GM12878 (cell line): ENCODE measurements around the gene KCND2. TPM values are rescaled to one million over a fixed set of nuclear protein-coding genes. Genes with fewer than 3 reads are reported as not detected.

ENCODE experiments used
- ATAC-seq: fragments of 200-7000 bp; cut with Tn5 transposase; 3 replicates; pipeline ENCODE4 v1.9.1; 2020; ENCODE audit warnings: mild to moderate bottlenecking, moderate library complexity
- BruUV-seq: library from RNA; stranded (reverse); fragments of 400-500 nt; replicated peaks from 2 replicates; lab custom pipeline; 2021; lab: Mats Ljungman, UMichigan
- CTCF ChIA-PET: fragments of 300-600 bp; sonication (Branson Sonifier 250); formaldehyde crosslinking; extraction: SDS; loops from one replicate; lab custom pipeline; 2021; ENCODE audit warnings: inconsistent platforms; lab: Yijun Ruan, JAX
- POLR2A ChIA-PET: fragments of 350-600 bp; formaldehyde crosslinking; extraction: SDS; loops from one replicate; lab custom pipeline; 2021; ENCODE audit warnings: inconsistent platforms; lab: Charles Lee
- RAD21 ChIA-PET: fragments of 300-600 bp; sonication (Branson Sonifier 250); formaldehyde crosslinking; loops from one replicate; lab custom pipeline; 2023; ENCODE audit warnings: antibody characterized with exemption; ENCODE audit not compliant: unreplicated experiment; lab: Charles Lee
- SMC1A ChIA-PET: fragments of 300-600 bp; sonication (Branson Sonifier 250); formaldehyde crosslinking; loops from one replicate; lab custom pipeline; 2023; ENCODE audit not compliant: unreplicated experiment, uncharacterized antibody; lab: Charles Lee
- DNase-seq: peaks from one replicate; pipeline ENCODE4 v3.0.0-alpha.2; 2011; ENCODE audit warnings: low read depth, low spot score
- FAIRE-seq: peaks from 3 replicates; lab custom pipeline; 2011; peaks lifted over from hg19 to GRCh38; lab: Jason Lieb, UNC
- H2AFZ ChIP-seq: 2 replicates; pipeline ENCODE4 v1.6.0; 2011; ENCODE audit warnings: low read depth, low read length, control low read depth; ENCODE audit not compliant: control insufficient read depth
- H3K27ac ChIP-seq: 2 replicates; pipeline ENCODE4 v1.5.1; 2011; ENCODE audit warnings: control low read depth; ENCODE audit not compliant: control insufficient read depth, insufficient read depth
- H3K27me3 ChIP-seq, 2 experiments: replicated peaks in 1 of 2; 2 replicates each; pipeline versions ENCODE4 v1.6.0 to v1.6.1; 2011; ENCODE audit warnings: low read length in 1 of 2; ENCODE audit not compliant: control insufficient read depth in 2 of 2, insufficient read depth in 2 of 2
- H3K36me3 ChIP-seq, 2 experiments: 2 replicates each; pipeline ENCODE4 v1.5.1; 2011; ENCODE audit warnings: low read length in 1 of 2; ENCODE audit not compliant: control insufficient read depth in 2 of 2, insufficient read depth in 2 of 2
- H3K4me1 ChIP-seq: 2 replicates; pipeline ENCODE4 v1.6.1; 2011; ENCODE audit warnings: mild to moderate bottlenecking, low read length, moderate library complexity, mixed read lengths; ENCODE audit not compliant: control insufficient read depth, insufficient read depth
- H3K4me2 ChIP-seq: 2 replicates; pipeline ENCODE4 v1.6.0; 2011; ENCODE audit warnings: control low read depth; ENCODE audit not compliant: control insufficient read depth, insufficient read depth
- H3K4me3 ChIP-seq: fragments of 200-600 bp; sonication (generic); 2 replicates; pipeline ENCODE4 v1.5.1; 2016
- H3K79me2 ChIP-seq: 2 replicates; pipeline ENCODE4 v1.6.0; 2011; ENCODE audit warnings: low read length; ENCODE audit not compliant: control insufficient read depth, insufficient read depth
- H3K9ac ChIP-seq: 2 replicates; pipeline ENCODE4 v1.8.0; 2011; ENCODE audit warnings: low read length, control low read depth, mixed read lengths; ENCODE audit not compliant: control insufficient read depth, insufficient read depth
- H3K9me3 ChIP-seq: replicated peaks from 3 replicates; pipeline ENCODE4 v1.5.1; 2011; ENCODE audit warnings: mild to moderate bottlenecking, low read length; ENCODE audit not compliant: control insufficient read depth, insufficient read depth
- H4K20me1 ChIP-seq: 2 replicates; pipeline ENCODE4 v1.6.0; 2011; ENCODE audit not compliant: control insufficient read depth, insufficient read depth
- CBX3 ChIP-seq: fragments of 200-600 bp; sonication (generic); IDR thresholded peaks from 2 replicates; pipeline ENCODE4 v1.6.1; 2016; ENCODE audit warnings: low read depth, borderline replicate concordance
- CBX5 ChIP-seq: sonication (generic); IDR thresholded peaks from 2 replicates; pipeline ENCODE4 v1.6.1; 2016; ENCODE audit warnings: low read depth, moderate library complexity, mild to moderate bottlenecking, inconsistent platforms
- CHD2 ChIP-seq: IDR thresholded peaks from 2 replicates; pipeline ENCODE4 v1.6.1; 2011; ENCODE audit warnings: low read depth, low read length, improper control_type of control experiment, borderline replicate concordance
- FOS ChIP-seq: IDR thresholded peaks from 3 replicates; pipeline ENCODE4 v1.6.1; 2011; ENCODE audit warnings: borderline replicate concordance; ENCODE audit not compliant: insufficient read length; ENCODE audit errors: extremely low read depth
- IRF4 ChIP-seq: IDR thresholded peaks from 2 replicates; pipeline ENCODE4 v1.6.1; 2011; ENCODE audit warnings: low read depth, low read length
- MEF2B ChIP-seq: fragments of 450-650 bp; IDR thresholded peaks from 2 replicates; pipeline ENCODE4 v1.6.1; 2018; ENCODE audit warnings: mild to moderate bottlenecking, moderate library complexity; ENCODE audit not compliant: partially characterized antibody, poor library complexity, severe bottlenecking
- MYB ChIP-seq: fragments of 150-350 bp; IDR thresholded peaks from 2 replicates; pipeline ENCODE4 v1.6.1; 2014; ENCODE audit warnings: mild to moderate bottlenecking, low read depth, low read length, borderline replicate concordance
- NFYA ChIP-seq: IDR thresholded peaks from 2 replicates; pipeline ENCODE4 v1.6.1; 2011; ENCODE audit warnings: low read depth, mild to moderate bottlenecking, low read length, improper control_type of control experiment, borderline replicate concordance
- PML ChIP-seq: IDR thresholded peaks from 2 replicates; pipeline ENCODE4 v1.6.1; 2012; ENCODE audit warnings: low read length, inconsistent platforms
- PRDM15 ChIP-seq: fragments of 450-650 bp; formaldehyde crosslinking; IDR thresholded peaks from 2 replicates; pipeline ENCODE4 v1.4.0; 2020; ENCODE audit warnings: mild to moderate bottlenecking, moderate library complexity
- SMAD1 ChIP-seq: fragments of 450-650 bp; IDR thresholded peaks from 2 replicates; pipeline ENCODE4 v1.6.1; 2018; ENCODE audit warnings: mild to moderate bottlenecking, low read depth; ENCODE audit not compliant: partially characterized antibody
- SREBF2 ChIP-seq: IDR thresholded peaks from 2 replicates; pipeline ENCODE4 v1.6.1; 2012; ENCODE audit warnings: mild to moderate bottlenecking, low read length
- SUZ12 ChIP-seq: fragments of 200-600 bp; sonication (generic); IDR thresholded peaks from one replicate; pipeline ENCODE4 v1.6.1; 2018; ENCODE audit warnings: antibody characterized with exemption, mild to moderate bottlenecking; ENCODE audit not compliant: unreplicated experiment
- ZNF24 ChIP-seq: fragments of 450-650 bp; IDR thresholded peaks from 2 replicates; pipeline ENCODE4 v1.6.1; 2017; ENCODE audit warnings: antibody characterized with exemption, mild to moderate bottlenecking
- ZNF687 ChIP-seq: fragments of 450-650 bp; IDR thresholded peaks from 2 replicates; pipeline ENCODE4 v1.6.1; 2017; ENCODE audit warnings: mild to moderate bottlenecking, moderate library complexity
- WGBS: methylation state at CpG from one replicate; pipeline ENCODE4 v1.1.6; 2016; ENCODE audit warnings: low lambda C conversion rate; ENCODE audit not compliant: insufficient replicate concordance, insufficient coverage; ENCODE audit errors: missing lambda C conversion rate; 5-methylcytosine and 5-hydroxymethylcytosine counted together
- in situ Hi-C: fragments of 300-500 bp; cut with MboI; formaldehyde crosslinking; loops from 9 replicates; pipeline ENCODE4 v1.14.3; 2018; ENCODE audit warnings: mixed read lengths
- intact Hi-C: fragments of 100-400 bp; cut with micrococcal nuclease; formaldehyde crosslinking; loops from one replicate; pipeline ENCODE4 v1.14.2; 2022; ENCODE audit not compliant: unreplicated experiment
- polyA plus RNA-seq, 11 experiments: library from polyadenylated mRNA; depleted of rRNA in 4 of 11; unstranded in 6 of 11; stranded (reverse) in 5 of 11; fragments of >200 nt; fragmentation: Nextera tagmentation in 4 of 11; fragmentation: Illumina TruSeq in 1 of 11; extraction: Ambion mirVana in 4 of 11; extraction: Trizol in 1 of 11; gene quantifications; 1 replicate in 1 of 11; 2 replicates in 10 of 11; pipeline versions ENCODE4 v1.2.1 to v1.2.3, GENCODE V29; 2011 to 2016; ENCODE audit warnings: inconsistent platforms in 2 of 11, missing spikeins in 2 of 11, low read depth in 1 of 11
- total RNA-seq, 4 experiments: library from RNA; depleted of rRNA in 3 of 4; stranded (reverse); fragments of >200 nt in 3 of 4; fragmentation: Illumina TruSeq in 1 of 4; extraction: Trizol in 1 of 4; gene quantifications; 2 replicates each; pipeline versions ENCODE4 v1.2.1 to v1.2.3, GENCODE V29; 2013 to 2021
- TF ChIP-seq, protein P1 (sequence below): fragments of 450-650 bp; IDR thresholded peaks from 2 replicates; pipeline ENCODE4 v1.6.1; 2017; ENCODE audit warnings: mild to moderate bottlenecking, low read depth, inconsistent platforms; ENCODE audit not compliant: poor library complexity, severe bottlenecking

The KCND2 gene
- total and polyA plus RNA-seq, 10 of the 15 experiments (the other 5 are each of a cell fraction or from before 2014, with no cell fraction given) = 3.6 to 22.3 (median 6.3) TPM

GRCh38 chr7:120227255-120227654, 45.7 kb upstream of the KCND2 start:
- WGBS = 0% methylated on average over 3 of the region's 3 CpGs
- TF ChIP-seq SREBF2 = no peak
- no peak for TF ChIP-seq MEF2B
- no peak for TF ChIP-seq PML
- TF ChIP-seq CBX3 = no peak
- no peak for TF ChIP-seq CHD2
- TF ChIP-seq NFYA = no peak
- TF ChIP-seq FOS = no peak
- no peak for TF ChIP-seq MYB
- no peak for TF ChIP-seq SUZ12
- TF ChIP-seq PRDM15 (CRISPR knock-in tag) = no peak
- TF ChIP-seq IRF4 = no peak
- TF ChIP-seq ZNF24 = no peak
- no peak for TF ChIP-seq ZNF687
- TF ChIP-seq SMAD1 = no peak
- TF ChIP-seq CBX5 = no peak
- TF ChIP-seq, protein P1, sequence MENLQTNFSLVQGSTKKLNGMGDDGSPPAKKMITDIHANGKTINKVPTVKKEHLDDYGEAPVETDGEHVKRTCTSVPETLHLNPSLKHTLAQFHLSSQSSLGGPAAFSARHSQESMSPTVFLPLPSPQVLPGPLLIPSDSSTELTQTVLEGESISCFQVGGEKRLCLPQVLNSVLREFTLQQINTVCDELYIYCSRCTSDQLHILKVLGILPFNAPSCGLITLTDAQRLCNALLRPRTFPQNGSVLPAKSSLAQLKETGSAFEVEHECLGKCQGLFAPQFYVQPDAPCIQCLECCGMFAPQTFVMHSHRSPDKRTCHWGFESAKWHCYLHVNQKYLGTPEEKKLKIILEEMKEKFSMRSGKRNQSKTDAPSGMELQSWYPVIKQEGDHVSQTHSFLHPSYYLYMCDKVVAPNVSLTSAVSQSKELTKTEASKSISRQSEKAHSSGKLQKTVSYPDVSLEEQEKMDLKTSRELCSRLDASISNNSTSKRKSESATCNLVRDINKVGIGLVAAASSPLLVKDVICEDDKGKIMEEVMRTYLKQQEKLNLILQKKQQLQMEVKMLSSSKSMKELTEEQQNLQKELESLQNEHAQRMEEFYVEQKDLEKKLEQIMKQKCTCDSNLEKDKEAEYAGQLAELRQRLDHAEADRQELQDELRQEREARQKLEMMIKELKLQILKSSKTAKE = no peak
- H3K9ac ChIP-seq = no peak overlapping the region
- no peaks in the 10 kb centered on the region for H4K20me1 ChIP-seq
- no peaks in the 10 kb centered on the region for H3K9me3 ChIP-seq
- ChIA-PET RAD21 (no interaction called here), SMC1A (interaction anchor here (1.2 to 1.5 kb wide), 3 partner anchors 10 to 497 kb away, joined by 3 to 4 read pairs (median 4); no protein-coding TSS in a partner anchor), POLR2A (no interaction called here), CTCF (interaction anchor here (1.0 to 2.2 kb wide), 2 partner anchors 9 to 11 kb away, joined by 3 to 7 read pairs; no protein-coding TSS in a partner anchor)
- no peaks in the 10 kb centered on the region for H3K36me3 ChIP-seq
- intact Hi-C loops = no loop called here
- H3K4me1 ChIP-seq = no peaks in the 10 kb centered on the region
- no TSS peak for BruUV-seq
- no peak overlapping the region for H3K4me2 ChIP-seq
- no peaks in the 10 kb centered on the region for H3K27me3 ChIP-seq
- no peak for ATAC-seq
- no peak overlapping the region for H3K4me3 ChIP-seq
- no peak overlapping the region for H2AFZ ChIP-seq
- no peak overlapping the region for H3K27ac ChIP-seq
- no peaks in the 10 kb centered on the region for H3K79me2 ChIP-seq
- FAIRE-seq = no peak
- DNase-seq = no peak
- in situ Hi-C loops = no loop called here
